ENCODE measurements around the gene OR6J1. TPM values are rescaled to one million over a fixed set of nuclear protein-coding genes. Genes with fewer than 3 reads are reported as not detected.
"Not testable (repeated sequence)": the region's sequence is repeated elsewhere in the genome, so short reads cannot be mapped to it uniquely, and the experiment has no call there.

OR6J1 gene
- total RNA-seq, 1 donor from 2014 or later: not detected

- H3K36me3 Mint-ChIP-seq: peaks cover 1% of the 10 kb centered on the region
- no peak for TF ChIP-seq CTCF (IDR thresholded peaks at IDR 0.05; ENCODE audit: unreplicated experiment)
- no peaks in the 10 kb centered on the region for H3K27me3 Mint-ChIP-seq (ENCODE audit: low read depth)
- DNase-seq (ENCODE audit: low spot score in 2 of 2, unreplicated experiment in 2 of 2): no peak
- H3K9me3 Mint-ChIP-seq: peaks cover 16% of the 10 kb centered on the region
- no peak overlapping the region for H3K27ac Mint-ChIP-seq
- H3K4me1 Mint-ChIP-seq: peaks cover 15% of the 10 kb centered on the region
- no peak overlapping the region for H3K4me3 Mint-ChIP-seq
Measured at GRCh38 chr14:22626590-22626989, 17.6 kb downstream of the OR6J1 start.

- Mint-ChIP-seq H3K4me3 (no peak overlapping the region), H3K27me3 (ENCODE audit: low read depth) (no peaks in the 10 kb centered on the region), H3K4me1 (peaks cover 15% of the 10 kb centered on the region), H3K36me3 (peaks cover 3% of the 10 kb centered on the region), H3K27ac (peak overlapping the region; percentile 17), H3K9me3 (peaks cover 15% of the 10 kb centered on the region)
- TF ChIP-seq CTCF (IDR thresholded peaks at IDR 0.05; ENCODE audit: unreplicated experiment): no peak
- no peak for DNase-seq (ENCODE audit: low spot score in 2 of 2, unreplicated experiment in 2 of 2)
Measured at GRCh38 chr14:22623047-22623446, 21.1 kb downstream of the OR6J1 start.

- no peak for DNase-seq (ENCODE audit: low spot score in 2 of 2, unreplicated experiment in 2 of 2)
- Mint-ChIP-seq H3K9me3 (peaks cover 15% of the 10 kb centered on the region), H3K36me3 (peaks cover 3% of the 10 kb centered on the region), H3K27ac (peak overlapping the region; percentile 50), H3K4me3 (no peak overlapping the region), H3K27me3 (ENCODE audit: low read depth) (no peaks in the 10 kb centered on the region), H3K4me1 (peaks cover 12% of the 10 kb centered on the region)
- no peak for TF ChIP-seq CTCF (IDR thresholded peaks at IDR 0.05; ENCODE audit: unreplicated experiment)
Measured at GRCh38 chr14:22622255-22622654, 21.9 kb downstream of the OR6J1 start.

GRCh38 chr14:22615765-22616164, 28.4 kb downstream of the OR6J1 start:
- not testable (repeated sequence) for DNase-seq (ENCODE audit: low spot score in 2 of 2, unreplicated experiment in 2 of 2); H3K27me3 Mint-ChIP-seq (ENCODE audit: low read depth); H3K4me3 Mint-ChIP-seq; H3K9me3 Mint-ChIP-seq
- Mint-ChIP-seq H3K36me3 (peaks cover 22% of the 10 kb centered on the region), H3K27ac (peak overlapping the region; percentile 78), H3K4me1 (peaks cover 15% of the 10 kb centered on the region)

- Mint-ChIP-seq H3K27ac (peak overlapping the region; percentile 99), H3K36me3 (peaks cover 33% of the 10 kb centered on the region), H3K27me3 (ENCODE audit: low read depth) (no peaks in the 10 kb centered on the region), H3K4me1 (peaks cover 15% of the 10 kb centered on the region), H3K4me3 (no peak overlapping the region), H3K9me3 (peaks cover 3% of the 10 kb centered on the region)
- peak in 1 of 2 experiments; percentile 61 for DNase-seq (ENCODE audit: low spot score in 2 of 2, unreplicated experiment in 2 of 2)
- TF ChIP-seq CTCF (IDR thresholded peaks at IDR 0.05; ENCODE audit: unreplicated experiment): no peak
Measured at GRCh38 chr14:22614240-22614799, 29.8 kb downstream of the OR6J1 start.

- TF ChIP-seq CTCF (IDR thresholded peaks at IDR 0.05; ENCODE audit: unreplicated experiment): no peak
- Mint-ChIP-seq H3K4me1 (peaks cover 15% of the 10 kb centered on the region), H3K27ac (peak overlapping the region; percentile 99), H3K4me3 (no peak overlapping the region), H3K27me3 (ENCODE audit: low read depth) (no peaks in the 10 kb centered on the region), H3K36me3 (peaks cover 35% of the 10 kb centered on the region), H3K9me3 (no peaks in the 10 kb centered on the region)
- no peak for DNase-seq (ENCODE audit: low spot score in 2 of 2, unreplicated experiment in 2 of 2)
Measured at GRCh38 chr14:22613736-22614239, 30.4 kb downstream of the OR6J1 start.
